H1 (cell line): ENCODE measurements around the gene NAA10. TPM values are rescaled to one million over a fixed set of nuclear protein-coding genes. Genes with fewer than 3 reads are reported as not detected.

ENCODE experiments used
- CTCF ChIA-PET: fragments of 300-600 bp; sonication (Branson Sonifier 250); formaldehyde crosslinking; loops from one replicate; lab custom pipeline; 2021; ENCODE audit not compliant: partially characterized antibody; lab: Charles Lee
- POLR2A ChIA-PET: fragments of 300-600 bp; sonication (Branson Sonifier 250); formaldehyde crosslinking; loops from one replicate; lab custom pipeline; 2021; ENCODE audit warnings: inconsistent platforms; ENCODE audit not compliant: partially characterized antibody; lab: Charles Lee
- DNase-seq, 2 experiments: peaks; one replicate each; pipeline versions ENCODE4 v3.0.0 to v3.0.0-alpha.2; 2010 to 2022; ENCODE audit warnings: low spot score in 2 of 2, low read depth in 1 of 2, mixed read lengths in 1 of 2
- FAIRE-seq: peaks from 2 replicates; lab custom pipeline; 2011; peaks lifted over from hg19 to GRCh38; lab: Jason Lieb, UNC
- H2AFZ ChIP-seq: 2 replicates; pipeline ENCODE4 v1.8.1; 2012; ENCODE audit warnings: low read length, inconsistent platforms
- H2AK5ac ChIP-seq: 2 replicates; pipeline ENCODE4 v1.6.1; 2013; ENCODE audit warnings: low read depth, low read length
- H2BK120ac ChIP-seq: replicated peaks from 2 replicates; pipeline ENCODE3; 2013; ENCODE audit warnings: low read depth, low read length, inconsistent platforms
- H2BK12ac ChIP-seq: 2 replicates; pipeline ENCODE4 v1.6.1; 2013; ENCODE audit warnings: low read depth, low read length
- H2BK15ac ChIP-seq: 2 replicates; pipeline ENCODE4 v1.6.1; 2013; ENCODE audit warnings: low read length
- H2BK20ac ChIP-seq: 2 replicates; pipeline ENCODE4 v1.6.1; 2013; ENCODE audit warnings: low read length
- H2BK5ac ChIP-seq: 2 replicates; pipeline ENCODE4 v1.6.1; 2013; ENCODE audit warnings: low read depth, low read length
- H3K14ac ChIP-seq: 2 replicates; pipeline ENCODE4 v1.6.1; 2013; ENCODE audit warnings: inconsistent platforms; ENCODE audit not compliant: insufficient read length
- H3K18ac ChIP-seq: 2 replicates; pipeline ENCODE4 v1.6.1; 2013; ENCODE audit warnings: low read length; ENCODE audit errors: extremely low read depth
- H3K23ac ChIP-seq: 2 replicates; pipeline ENCODE4 v1.6.1; 2013; ENCODE audit warnings: inconsistent platforms; ENCODE audit not compliant: insufficient read length
- H3K23me2 ChIP-seq: 2 replicates; pipeline ENCODE4 v1.6.1; 2013; ENCODE audit warnings: low read depth, low read length
- H3K27ac ChIP-seq: 2 replicates; pipeline ENCODE4 v1.6.1; 2011; ENCODE audit warnings: low read depth, low read length, inconsistent platforms
- H3K27me3 ChIP-seq, 4 experiments: replicated peaks in 1 of 4; 1 replicate in 1 of 4; 2 replicates in 3 of 4; pipeline versions ENCODE4 v1.6.1 to v1.8.1; 2011 to 2013; ENCODE audit warnings: low read length in 3 of 4, mild to moderate bottlenecking in 3 of 4, inconsistent platforms in 2 of 4, mixed read lengths in 2 of 4, moderate library complexity in 1 of 4; ENCODE audit not compliant: control insufficient read depth in 3 of 4, insufficient read depth in 3 of 4; ENCODE audit errors: extremely low read depth in 1 of 4
- H3K36me3 ChIP-seq, 4 experiments: 2 replicates each; pipeline versions ENCODE4 v1.6.1 to v1.8.1; 2011 to 2013; ENCODE audit warnings: mild to moderate bottlenecking in 4 of 4, low read length in 3 of 4, moderate library complexity in 2 of 4, control low read depth in 1 of 4, inconsistent platforms in 1 of 4; ENCODE audit not compliant: insufficient read depth in 4 of 4, control insufficient read depth in 2 of 4
- H3K4ac ChIP-seq: replicated peaks from 2 replicates; pipeline ENCODE3; 2013; ENCODE audit warnings: low read length, low read depth, mixed read lengths, inconsistent platforms; ENCODE audit not compliant: insufficient read length
- H3K4me1 ChIP-seq, 4 experiments: replicated peaks in 1 of 4; 1 replicate in 1 of 4; 2 replicates in 3 of 4; pipeline versions ENCODE4 v1.6.1 to v1.8.1; 2011 to 2013; ENCODE audit warnings: low read length in 3 of 4, inconsistent platforms in 2 of 4, mixed read lengths in 1 of 4; ENCODE audit not compliant: insufficient read depth in 4 of 4, control insufficient read depth in 3 of 4
- H3K4me2 ChIP-seq, 2 experiments: 2 replicates each; pipeline versions ENCODE4 v1.6.1 to v1.8.1; 2011 to 2013; ENCODE audit warnings: low read depth in 2 of 2, low read length in 2 of 2, control low read depth in 1 of 2, inconsistent platforms in 1 of 2, mild to moderate bottlenecking in 1 of 2; ENCODE audit not compliant: insufficient read depth in 1 of 2
- H3K4me3 ChIP-seq, 4 experiments: fragments of 200-600, 300-600 bp in 1 of 4; sonication (generic), shearing (Covaris generic), sonication (Bioruptor Twin) in 1 of 4; 2 replicates each; pipeline versions ENCODE4 v1.5.1 to v1.8.1; 2011 to 2016; ENCODE audit warnings: low read length in 4 of 4, low read depth in 3 of 4, control low read depth in 2 of 4, inconsistent platforms in 2 of 4, mild to moderate bottlenecking in 2 of 4, mixed read lengths in 1 of 4, moderate library complexity in 1 of 4; ENCODE audit not compliant: insufficient read depth in 2 of 4; ENCODE audit errors: extremely low read depth in 1 of 4
- H3K56ac ChIP-seq: replicated peaks from 2 replicates; pipeline ENCODE3; 2013; ENCODE audit warnings: low read depth, mild to moderate bottlenecking, mixed read lengths, low read length, inconsistent platforms; ENCODE audit not compliant: insufficient read length
- H3K79me1 ChIP-seq: 2 replicates; pipeline ENCODE4 v1.6.1; 2013; ENCODE audit warnings: low read depth, low read length, control low read depth
- H3K79me2 ChIP-seq, 2 experiments: 2 replicates each; pipeline versions ENCODE4 v1.6.1 to v1.8.1; 2012 to 2013; ENCODE audit warnings: low read length in 2 of 2, mild to moderate bottlenecking in 2 of 2, inconsistent platforms in 1 of 2; ENCODE audit not compliant: insufficient read depth in 2 of 2, control insufficient read depth in 1 of 2
- H3K9ac ChIP-seq, 4 experiments: replicated peaks in 1 of 4; 1 replicate in 1 of 4; 2 replicates in 3 of 4; pipeline versions ENCODE4 v1.6.1 to v1.8.1; 2011 to 2013; ENCODE audit warnings: low read depth in 3 of 4, low read length in 3 of 4, control low read depth in 2 of 4, mild to moderate bottlenecking in 2 of 4, moderate library complexity in 2 of 4, inconsistent platforms in 1 of 4; ENCODE audit errors: extremely low read depth in 1 of 4
- H3K9me3 ChIP-seq, 2 experiments: 2 replicates each; pipeline versions ENCODE4 v1.6.1 to v1.8.1; 2012 to 2013; ENCODE audit warnings: mild to moderate bottlenecking in 2 of 2, moderate library complexity in 2 of 2, control low read depth in 1 of 2, inconsistent platforms in 1 of 2, low read depth in 1 of 2, low read length in 1 of 2, mixed read lengths in 1 of 2; ENCODE audit not compliant: insufficient read depth in 2 of 2
- H4K20me1 ChIP-seq, 2 experiments: replicated peaks in 1 of 2; 2 replicates each; pipeline versions ENCODE3 to v1.8.1; 2011 to 2013; ENCODE audit warnings: inconsistent platforms in 2 of 2, low read length in 2 of 2, mild to moderate bottlenecking in 1 of 2; ENCODE audit not compliant: insufficient read depth in 2 of 2, control insufficient read depth in 1 of 2
- H4K5ac ChIP-seq: 2 replicates; pipeline ENCODE4 v1.6.1; 2013; ENCODE audit warnings: low read length, low read depth, mixed read lengths, inconsistent platforms; ENCODE audit not compliant: insufficient read length
- H4K8ac ChIP-seq: 2 replicates; pipeline ENCODE4 v1.8.0; 2013; ENCODE audit warnings: mild to moderate bottlenecking, moderate library complexity, low read length, inconsistent platforms; ENCODE audit not compliant: insufficient read depth; ENCODE audit errors: extremely low read depth
- H4K91ac ChIP-seq: replicated peaks from 2 replicates; pipeline ENCODE3; 2013; ENCODE audit warnings: low read length, mixed read lengths, inconsistent platforms; ENCODE audit not compliant: insufficient read length
- CTCF ChIP-seq, 3 experiments: IDR thresholded peaks; 1 replicate in 2 of 3; 2 replicates in 1 of 3; pipeline versions ENCODE4 v1.5.1 to v1.6.1; 2011; ENCODE audit warnings: low read length in 3 of 3, mild to moderate bottlenecking in 3 of 3, inconsistent platforms in 2 of 3, low read depth in 1 of 3, moderate library complexity in 1 of 3; ENCODE audit not compliant: insufficient read depth in 1 of 3; ENCODE audit errors: control extremely low read depth in 1 of 3
- POLR2AphosphoS5 ChIP-seq: IDR thresholded peaks from 2 replicates; pipeline ENCODE4 v1.6.1; 2011; ENCODE audit warnings: low read depth, low read length
- WGBS, 2 experiments: shearing (Covaris generic) in 1 of 2; methylation state at CpG; one replicate each; pipeline versions ENCODE4 v1.1.6 to v1.1.7; 2013 to 2015; ENCODE audit warnings: low lambda C conversion rate in 2 of 2, mixed read lengths in 2 of 2, inconsistent platforms in 1 of 2, low coverage in 1 of 2, missing lambda C conversion rate in 1 of 2; ENCODE audit not compliant: insufficient replicate concordance in 2 of 2, insufficient coverage in 1 of 2, insufficient read length in 1 of 2; ENCODE audit errors: extremely low coverage in 1 of 2, missing lambda C conversion rate in 1 of 2; 5-methylcytosine and 5-hydroxymethylcytosine counted together
- polyA plus RNA-seq, 7 experiments: library from polyadenylated mRNA; depleted of rRNA in 3 of 7; stranded (reverse) in 5 of 7; unstranded in 2 of 7; fragments of >200 nt in 5 of 7; fragments of 200-250 nt in 2 of 7; gene quantifications; 1 replicate in 5 of 7; 2 replicates in 1 of 7; 4 replicates in 1 of 7; pipeline versions ENCODE4 v1.2.1 to v1.2.3, GENCODE V29; 2011 to 2013; ENCODE audit warnings: missing spikeins in 2 of 7, mixed read lengths in 2 of 7
- total RNA-seq: library from RNA; stranded (reverse); fragmentation: NEBNext Ultra II Directional; extraction: Animal tissue kit (Norgen Biotek cat#: 25700); gene quantifications from 2 replicates; pipeline ENCODE4 v1.2.1, GENCODE V29; 2021

The NAA10 gene
- total and polyA plus RNA-seq, 2 of the 8 experiments (the other 6 are each of a cell fraction or from before 2014, with no cell fraction given), result 80.4 to 98.8 TPM

GRCh38 chrX:153956044-153956907, 21.4 kb upstream of the NAA10 start:
- no peak for FAIRE-seq
- CTCF ChIA-PET, result interaction anchor here (0.6 kb wide), 1 partner anchor 938 kb away, joined by 3 read pairs; no protein-coding TSS in a partner anchor
- Histone ChIP-seq H3K27me3 (no peaks in the 10 kb centered on the region), H3K56ac (no peak overlapping the region), H3K36me3 (peaks cover 22 to 95% (median 61%) of the 10 kb centered on the region in 4 experiments; a peak in 7 of 8 replicates), H3K23ac (no peak overlapping the region), H3K9me3 (no peaks in the 10 kb centered on the region), H2BK120ac (no peak overlapping the region), H3K4ac (no peak overlapping the region), H4K5ac (no peak overlapping the region), H3K4me1 (no peaks in the 10 kb centered on the region), H3K79me1 (no peaks in the 10 kb centered on the region), H3K4me2 (no peak overlapping the region), H3K9ac (no peak overlapping the region), H2AFZ (no peak overlapping the region), H3K79me2 (no peaks in the 10 kb centered on the region), H2BK20ac (no peak overlapping the region), H3K4me3 (no peak overlapping the region), H3K18ac (no peak overlapping the region), H3K27ac (no peak overlapping the region), H2BK5ac (no peak overlapping the region; the same call in 1 of the 2 replicates), H4K20me1 (peaks cover 2 to 6% of the 10 kb centered on the region in 2 experiments), H4K8ac (no peak overlapping the region), H2BK15ac (no peak overlapping the region), H3K23me2 (no peaks in the 10 kb centered on the region), H2AK5ac (no peak overlapping the region), H4K91ac (no peak overlapping the region), H2BK12ac (no peak overlapping the region), H3K14ac (no peak overlapping the region)
- TF ChIP-seq CTCF (IDR thresholded peaks at IDR 0.05; ENCODE audit: control extremely low read depth in 1 of 3, insufficient read depth in 1 of 3, low read depth in 1 of 3, low read length in 3 of 3), result no peak
- TF ChIP-seq POLR2AphosphoS5, result peak; percentile 54; the same call in 1 of the 2 replicates
- WGBS, 2 experiments, result 91% methylated on average over 18 of the region's 35 CpGs; no CpG with 5 or more reads in 1 of the 2 experiments
- POLR2A ChIA-PET, result interaction anchor here (5.0 kb wide), 1 partner anchor 12 kb away, joined by 26 read pairs; no protein-coding TSS in a partner anchor
- no peak for DNase-seq
